Measurements from ENCODE around the gene PIGS.
"Not testable (repeated sequence)": the region's sequence is repeated elsewhere in the genome, so short reads cannot be mapped to it uniquely, and the experiment has no call there.

Gene PIGS

DNA sequence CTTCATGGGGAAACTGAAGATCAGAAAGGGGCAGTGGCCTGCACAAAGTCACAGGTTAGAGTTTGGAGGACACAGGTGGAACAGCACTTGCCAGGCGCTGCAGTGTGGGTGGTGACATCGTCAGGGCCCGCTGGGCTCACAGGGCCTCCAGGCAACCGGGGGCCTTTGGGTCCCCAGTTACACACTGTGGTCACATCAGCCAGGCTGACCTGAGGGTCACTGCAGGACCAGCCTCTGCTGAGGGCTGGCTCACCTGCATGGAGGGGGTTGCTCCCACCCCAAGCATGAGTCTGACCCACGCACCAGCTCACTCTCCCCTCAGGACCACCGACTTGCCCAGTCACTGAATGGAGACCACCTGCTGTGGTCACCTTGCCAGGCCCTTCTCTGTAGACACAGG, 48.1 kb downstream of the PIGS start:
- DNase-seq (ENCODE audit: low spot score) = no peak
- Histone ChIP-seq H3K27ac (no peak overlapping the region), H3K4me3 (no peak overlapping the region)
- TF ChIP-seq, protein P1, sequence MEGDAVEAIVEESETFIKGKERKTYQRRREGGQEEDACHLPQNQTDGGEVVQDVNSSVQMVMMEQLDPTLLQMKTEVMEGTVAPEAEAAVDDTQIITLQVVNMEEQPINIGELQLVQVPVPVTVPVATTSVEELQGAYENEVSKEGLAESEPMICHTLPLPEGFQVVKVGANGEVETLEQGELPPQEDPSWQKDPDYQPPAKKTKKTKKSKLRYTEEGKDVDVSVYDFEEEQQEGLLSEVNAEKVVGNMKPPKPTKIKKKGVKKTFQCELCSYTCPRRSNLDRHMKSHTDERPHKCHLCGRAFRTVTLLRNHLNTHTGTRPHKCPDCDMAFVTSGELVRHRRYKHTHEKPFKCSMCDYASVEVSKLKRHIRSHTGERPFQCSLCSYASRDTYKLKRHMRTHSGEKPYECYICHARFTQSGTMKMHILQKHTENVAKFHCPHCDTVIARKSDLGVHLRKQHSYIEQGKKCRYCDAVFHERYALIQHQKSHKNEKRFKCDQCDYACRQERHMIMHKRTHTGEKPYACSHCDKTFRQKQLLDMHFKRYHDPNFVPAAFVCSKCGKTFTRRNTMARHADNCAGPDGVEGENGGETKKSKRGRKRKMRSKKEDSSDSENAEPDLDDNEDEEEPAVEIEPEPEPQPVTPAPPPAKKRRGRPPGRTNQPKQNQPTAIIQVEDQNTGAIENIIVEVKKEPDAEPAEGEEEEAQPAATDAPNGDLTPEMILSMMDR (IDR thresholded peaks at IDR 0.05) = no peak

DNA sequence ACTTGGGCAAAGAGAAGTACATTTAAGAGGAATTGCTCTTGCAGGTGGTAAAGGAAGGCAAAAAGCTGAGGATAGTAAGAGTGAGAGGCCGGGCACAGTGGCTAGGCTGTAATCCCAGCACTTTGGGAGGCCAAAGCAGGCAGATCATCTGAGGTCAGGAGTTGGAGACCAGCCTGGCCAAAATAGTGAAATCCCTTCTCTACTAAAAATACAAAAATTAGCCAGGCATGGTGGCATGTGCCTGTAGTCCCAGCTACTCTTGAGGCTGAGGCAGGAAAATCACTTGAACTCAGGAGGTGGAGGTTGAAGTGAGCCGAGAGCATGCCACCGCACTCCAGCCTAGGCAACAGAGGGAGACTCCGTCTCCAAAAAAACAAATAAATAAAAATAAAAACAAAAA, 49.0 kb downstream of the PIGS start:
- not testable (repeated sequence) for DNase-seq (ENCODE audit: low spot score); H3K4me3 ChIP-seq; H3K27ac ChIP-seq

DNA sequence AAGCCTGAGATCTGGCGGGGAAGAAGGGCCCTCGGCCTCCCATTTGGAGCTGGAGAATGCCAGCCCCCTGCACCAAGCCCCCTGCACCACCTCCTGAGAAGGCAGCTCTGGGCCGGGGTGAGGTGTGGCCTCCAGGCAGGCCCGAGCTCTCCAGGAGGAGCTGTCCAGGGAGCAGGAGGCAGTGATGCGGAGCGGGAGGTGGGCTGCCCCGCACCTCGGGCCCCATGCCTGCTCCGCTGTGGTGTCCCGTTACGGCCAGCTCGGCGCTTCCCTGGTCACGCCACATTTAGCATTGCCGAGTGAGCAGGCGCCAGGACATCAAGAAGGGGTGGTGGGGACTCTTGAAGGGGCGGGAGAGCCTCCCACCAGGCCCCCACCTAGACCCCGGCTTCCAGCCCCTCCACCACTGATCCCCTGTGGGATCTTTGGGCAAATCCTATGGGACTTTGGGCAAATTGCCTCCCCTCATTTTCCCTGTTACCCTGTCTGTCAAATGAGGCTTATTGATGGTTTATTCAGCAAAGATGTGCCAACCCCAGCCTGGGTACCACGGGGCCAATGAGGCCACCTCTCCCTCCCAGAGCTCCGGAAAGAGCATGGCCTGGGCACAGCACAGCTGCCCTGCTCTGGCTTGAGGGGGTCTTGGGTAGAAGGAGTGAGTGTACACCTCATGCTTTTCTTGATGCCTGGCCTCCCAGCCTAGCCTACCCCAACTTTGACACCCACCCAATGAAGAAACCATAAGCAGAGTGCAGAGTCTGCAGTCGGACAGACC, 49.8 kb downstream of the PIGS start:
- Histone ChIP-seq H3K27ac (no peak overlapping the region), H3K4me3 (no peak overlapping the region)
- no peak for DNase-seq (ENCODE audit: low spot score)
- TF ChIP-seq, protein P1 (IDR thresholded peaks at IDR 0.05) = no peak

DNA sequence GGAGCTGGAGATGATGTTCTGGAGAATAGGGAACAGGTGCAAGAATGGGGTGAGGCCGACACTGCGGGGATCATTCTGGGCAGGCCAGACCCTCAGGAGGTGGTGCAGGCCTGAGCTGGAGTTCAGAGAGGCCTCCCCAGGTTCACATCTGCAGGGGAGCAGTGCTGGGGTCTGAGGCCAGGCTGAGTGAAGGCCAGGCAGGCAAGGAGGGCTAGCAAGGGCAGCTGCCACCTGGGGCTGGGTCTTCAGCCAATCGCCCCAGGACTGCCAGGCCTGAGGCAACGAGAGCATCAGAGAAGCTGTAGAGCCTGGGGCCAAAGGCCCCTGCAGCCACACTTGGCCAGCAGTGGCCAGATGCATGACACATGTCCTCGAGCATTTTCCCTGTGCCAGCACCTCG, 50.6 kb downstream of the PIGS start:
- TF ChIP-seq, protein P1 (IDR thresholded peaks at IDR 0.05) = no peak
- H3K4me3 ChIP-seq = no peak overlapping the region
- no peak for DNase-seq (ENCODE audit: low spot score)
- H3K27ac ChIP-seq = no peak overlapping the region

DNA sequence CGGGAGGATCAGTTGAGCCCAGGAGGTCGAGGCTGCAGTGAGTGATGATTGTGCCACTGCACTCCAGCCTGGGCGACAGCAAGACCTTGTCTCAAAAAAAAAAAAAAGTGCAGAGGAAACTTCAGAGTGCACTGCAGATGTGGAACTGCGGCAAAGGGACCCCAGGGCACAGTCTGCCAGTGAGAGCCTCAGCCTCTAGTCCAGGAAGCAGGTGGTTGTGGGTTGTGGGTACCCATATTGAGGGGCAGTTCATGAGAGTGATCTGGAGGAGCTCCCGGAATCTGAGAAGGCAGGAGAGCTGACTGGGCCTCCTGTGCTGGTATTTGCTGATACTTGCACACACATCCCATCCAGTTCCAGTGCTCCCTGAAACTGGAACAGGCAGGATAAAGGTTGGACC, 52.1 kb downstream of the PIGS start:
- DNase-seq (ENCODE audit: low spot score) = no peak
- Histone ChIP-seq H3K27ac (no peak overlapping the region), H3K4me3 (no peak overlapping the region)
- TF ChIP-seq, protein P1 (IDR thresholded peaks at IDR 0.05) = no peak

DNA sequence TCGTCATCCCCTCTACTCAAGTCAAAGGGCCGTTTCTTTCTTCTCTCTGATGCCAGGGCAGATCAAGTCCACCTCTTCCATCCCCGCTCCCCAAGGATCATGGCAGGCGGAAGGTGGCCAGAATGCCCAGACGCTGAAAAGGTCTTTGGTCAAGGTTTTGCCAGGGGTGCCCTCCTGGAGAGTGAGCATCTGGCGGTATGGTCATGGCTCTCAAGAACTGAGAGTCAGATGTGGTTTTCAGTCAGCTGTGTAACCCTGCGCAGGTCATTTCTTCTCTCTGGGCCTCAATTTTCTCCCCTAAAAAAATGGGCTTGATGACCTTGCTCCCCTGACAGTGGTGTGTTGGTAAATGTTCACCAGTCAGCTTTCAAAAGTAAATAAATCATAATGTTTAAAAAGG, 52.7 kb downstream of the PIGS start:
- Histone ChIP-seq H3K27ac (no peak overlapping the region), H3K4me3 (no peak overlapping the region)
- TF ChIP-seq, protein P1 (IDR thresholded peaks at IDR 0.05) = no peak
- no peak for DNase-seq (ENCODE audit: low spot score)

DNA sequence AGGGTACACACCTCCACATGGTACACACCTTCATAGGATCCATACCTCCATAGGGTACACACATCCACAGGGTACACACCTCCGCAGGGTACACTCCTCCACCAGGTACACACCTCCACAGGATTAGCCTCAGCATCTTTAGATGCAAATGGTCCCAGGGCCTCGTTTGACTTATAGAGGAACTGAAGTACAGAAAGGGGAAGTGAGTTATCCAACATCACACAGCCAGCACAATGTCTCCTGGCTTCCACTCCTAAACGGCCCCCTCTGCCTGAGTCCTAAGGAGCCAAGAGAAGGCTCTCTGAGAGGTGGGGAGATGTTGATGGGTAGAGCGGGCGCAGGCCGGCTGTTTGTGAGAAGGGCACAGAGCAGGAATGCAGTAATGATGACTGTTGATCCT, 53.2 kb downstream of the PIGS start:
- TF ChIP-seq, protein P1 (IDR thresholded peaks at IDR 0.05) = no peak
- Histone ChIP-seq H3K27ac (no peak overlapping the region), H3K4me3 (no peak overlapping the region)
- no peak for DNase-seq (ENCODE audit: low spot score)
